Skin epidermis (tissue), 12 donors: ENCODE results near the gene EARS2.

Experiments used
- H3K27ac ChIP-seq, 21 experiments: fragments of 200-600 bp; sonication (generic) in 11 of 21; one replicate each; pipeline ENCODE4 v1.5.0; 2020; ENCODE audit warnings: mild to moderate bottlenecking in 3 of 21, inconsistent platforms in 2 of 21, moderate library complexity in 2 of 21
- H3K4me3 ChIP-seq, 7 experiments: fragments of 200-600 bp; sonication (generic) in 2 of 7; one replicate each; pipeline ENCODE4 v1.5.0; 2020; ENCODE audit warnings: inconsistent platforms in 2 of 7, mild to moderate bottlenecking in 2 of 7, moderate library complexity in 1 of 7

EARS2 gene

GRCh38 chr16:23530062-23530461 is 27.1 kb downstream of the EARS2 start:
- H3K27ac ChIP-seq: no peak overlapping the region
- H3K4me3 ChIP-seq: no peak overlapping the region

- H3K27ac ChIP-seq: no peak overlapping the region
- no peak overlapping the region for H3K4me3 ChIP-seq
Observed at GRCh38 chr16:23528644-23529310, 28.4 kb downstream of the EARS2 start.

GRCh38 chr16:23527961-23528643 is 29.0 kb downstream of the EARS2 start:
- Histone ChIP-seq H3K4me3 (no peak overlapping the region), H3K27ac (no peak overlapping the region)

DNA sequence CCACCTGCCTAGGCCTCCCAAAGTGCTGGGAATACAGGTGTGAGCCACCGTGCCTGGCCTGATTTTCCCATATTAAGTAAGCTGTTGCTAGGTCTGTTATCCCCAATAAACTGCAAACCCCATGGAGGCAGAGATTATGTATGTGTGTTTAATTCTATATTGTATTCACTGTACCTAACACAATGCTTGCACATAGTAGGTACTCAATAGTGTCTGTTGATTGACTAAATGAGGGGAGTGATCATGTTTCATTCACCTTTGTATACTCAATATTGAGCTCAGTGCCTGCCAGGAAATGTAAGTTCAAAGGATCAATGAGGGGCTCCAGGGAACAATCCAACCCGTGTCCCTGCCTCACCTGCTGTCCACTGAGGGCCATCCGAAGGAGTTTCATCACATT is 32.3 kb downstream of the EARS2 start:
- Histone ChIP-seq H3K27ac (no peak overlapping the region), H3K4me3 (no peak overlapping the region)

DNA sequence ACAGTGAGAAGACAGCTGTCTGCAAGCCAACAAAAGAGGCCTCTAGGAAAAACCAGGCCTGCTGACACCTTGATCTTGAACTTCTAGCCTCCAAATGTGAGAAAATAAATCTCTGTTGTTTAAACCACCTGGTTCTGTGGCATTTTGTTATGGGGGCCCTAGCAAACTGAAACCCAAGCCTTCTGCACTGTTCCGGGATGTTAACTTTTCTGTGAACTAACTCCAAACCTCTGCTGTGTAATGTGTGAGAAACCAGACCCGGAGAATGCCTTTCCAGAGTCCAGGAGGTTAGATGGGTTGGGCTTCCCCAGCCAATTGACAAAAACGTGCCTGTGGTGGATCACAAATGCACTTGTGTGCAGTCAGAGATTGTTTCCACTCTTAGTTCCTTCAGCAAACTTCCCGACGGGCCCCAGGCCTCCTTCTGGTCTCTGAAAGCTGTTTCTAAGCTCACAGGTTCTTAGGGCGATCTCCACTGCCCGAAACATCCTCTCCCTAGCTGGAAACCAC is 33.2 kb downstream of the EARS2 start:
- Histone ChIP-seq H3K27ac (peak overlapping the region in 2 of 21 experiments; percentile 35 to 36), H3K4me3 (no peak overlapping the region)

DNA sequence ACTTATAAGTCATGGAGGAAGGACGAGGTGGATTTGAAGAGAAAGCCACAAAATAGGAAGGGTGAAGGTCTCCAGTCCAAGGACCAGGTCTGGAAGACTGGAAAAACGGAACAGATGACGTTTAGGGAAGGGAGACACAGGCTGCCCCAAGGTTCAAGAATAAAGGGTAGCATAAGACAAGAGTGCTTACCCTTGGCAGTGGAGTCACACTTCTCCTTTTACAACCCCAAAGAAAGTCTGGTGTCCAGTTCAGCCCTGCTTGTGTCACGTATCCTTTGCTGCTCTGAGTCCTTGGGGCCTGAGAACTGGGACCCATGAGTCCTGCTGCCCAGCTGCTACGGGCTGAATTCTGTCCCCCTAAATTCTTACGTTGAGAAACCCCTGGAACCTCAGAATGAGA is 33.8 kb downstream of the EARS2 start:
- H3K27ac ChIP-seq: peak overlapping the region in 2 of 21 experiments; percentile 35 to 36

DNA sequence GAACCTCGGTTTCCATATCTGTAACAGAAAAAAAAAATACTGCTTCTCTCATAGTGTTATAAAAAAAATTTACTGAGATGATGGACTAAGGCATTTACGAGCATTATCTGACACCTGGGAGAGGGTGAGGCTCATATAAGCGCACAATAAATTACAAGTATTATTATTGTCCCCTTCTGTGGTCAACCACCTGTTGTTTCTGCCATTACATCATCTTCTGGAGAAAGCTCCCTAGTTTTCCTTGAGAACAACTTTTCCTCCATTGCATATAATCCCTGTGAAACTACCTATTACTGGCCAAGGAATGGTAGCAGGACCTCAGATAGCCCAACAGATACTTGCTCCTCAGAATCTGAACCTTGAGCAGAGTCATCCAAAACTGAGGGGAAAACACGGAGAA is 35.2 kb downstream of the EARS2 start:
- H3K27ac ChIP-seq: no peak overlapping the region
- H3K4me3 ChIP-seq: no peak overlapping the region

More for the DNA sequence above, 33.8 kb downstream of the EARS2 start:
- H3K4me3 ChIP-seq: no peak overlapping the region

DNA sequence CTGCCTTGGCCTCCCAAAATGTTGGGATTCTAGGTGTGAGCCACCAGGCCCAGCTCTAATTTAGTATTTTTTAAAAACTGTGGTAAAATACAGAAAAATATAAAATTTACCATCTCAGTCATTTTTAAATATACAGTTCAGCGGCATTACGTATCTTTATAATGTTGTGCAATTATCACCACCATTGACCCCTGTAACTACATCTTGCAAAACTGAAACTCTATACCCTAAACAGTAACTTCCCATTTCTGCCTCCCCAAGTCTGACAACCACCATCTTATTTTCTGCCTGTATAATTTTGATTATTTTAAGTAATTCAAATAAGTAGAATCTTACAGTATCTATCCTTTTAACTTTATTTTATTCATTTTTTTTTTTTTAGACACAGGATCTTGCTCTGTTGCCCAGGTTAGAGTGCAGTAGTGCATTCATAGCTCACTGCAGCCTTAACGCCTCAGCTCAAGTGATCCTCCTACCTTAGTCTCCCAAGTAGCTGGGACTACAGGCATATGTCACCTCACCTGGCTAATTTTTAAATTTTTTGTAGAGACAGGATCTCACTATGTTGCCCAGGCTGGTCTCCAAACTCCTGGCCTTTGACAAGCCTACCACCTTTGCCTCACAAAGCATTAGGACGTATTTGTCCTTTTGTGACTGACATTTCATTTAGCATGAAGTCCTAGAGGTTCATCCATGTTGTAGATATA is 36.0 kb downstream of the EARS2 start:
- Histone ChIP-seq H3K4me3 (no peak overlapping the region), H3K27ac (peak overlapping the region in 3 of 21 experiments; percentile 17 to 63 (median 56))

DNA sequence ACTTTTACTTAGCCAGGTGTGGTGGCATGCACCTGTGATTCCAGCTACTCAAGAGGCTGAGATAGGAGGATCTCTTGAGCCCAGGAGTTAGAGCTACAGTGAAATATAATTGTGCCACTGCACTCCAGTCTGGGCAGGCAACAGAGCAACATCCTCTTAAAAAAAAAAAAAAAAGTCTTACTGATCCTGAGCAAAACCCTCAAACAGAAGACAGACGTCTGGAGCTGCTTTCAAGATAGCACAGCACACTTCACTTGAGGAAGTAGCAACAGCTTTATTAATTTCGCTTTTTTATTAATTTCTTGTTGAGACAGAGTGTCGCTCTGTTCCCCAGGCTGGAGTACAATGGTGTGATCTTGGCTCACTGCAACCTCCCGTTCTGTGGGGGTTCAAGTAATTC is 36.6 kb downstream of the EARS2 start:
- H3K4me3 ChIP-seq: no peak overlapping the region
- H3K27ac ChIP-seq: peak overlapping the region in 3 of 21 experiments; percentile 17 to 63 (median 56)

GRCh38 chr16:23519282-23519681 is 37.9 kb downstream of the EARS2 start:
- H3K27ac ChIP-seq: peak overlapping the region in 2 of 21 experiments; percentile 14 to 23
- H3K4me3 ChIP-seq: no peak overlapping the region

- peak overlapping the region in 2 of 21 experiments; percentile 14 to 69 for H3K27ac ChIP-seq
- H3K4me3 ChIP-seq: no peak overlapping the region
Observed at GRCh38 chr16:23518435-23518891, 38.7 kb downstream of the EARS2 start.

- Histone ChIP-seq H3K27ac (peak overlapping the region in 5 of 21 experiments; percentile 7 to 49 (median 30)), H3K4me3 (no peak overlapping the region)
Observed at GRCh38 chr16:23516366-23517137, 40.6 kb downstream of the EARS2 start.

DNA sequence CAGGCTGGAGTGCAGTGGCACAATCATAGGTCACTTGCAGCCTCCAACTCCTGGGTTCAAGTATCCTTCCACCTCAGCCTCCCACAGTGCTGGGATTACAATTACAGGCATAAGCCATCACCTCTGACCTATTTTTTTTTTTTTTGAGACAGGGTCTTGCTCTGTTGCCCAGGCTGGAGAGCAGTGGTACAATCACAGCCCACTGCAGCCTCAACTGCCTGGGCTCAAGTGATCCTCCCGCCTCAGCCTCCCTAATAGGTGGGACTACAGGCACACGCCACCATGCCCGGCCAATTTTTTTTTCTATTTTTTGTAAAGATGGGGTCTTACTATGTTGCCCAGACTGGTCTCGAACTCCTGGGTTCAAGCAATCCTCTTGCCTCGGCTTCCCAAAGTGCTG is 41.3 kb downstream of the EARS2 start:
- H3K4me3 ChIP-seq: no peak overlapping the region
- peak overlapping the region in 3 of 21 experiments; percentile 30 to 70 (median 49) for H3K27ac ChIP-seq

- peak overlapping the region in 2 of 21 experiments; percentile 18 to 70 for H3K27ac ChIP-seq
- no peak overlapping the region for H3K4me3 ChIP-seq
Observed at GRCh38 chr16:23514381-23515152, 42.6 kb downstream of the EARS2 start.

DNA sequence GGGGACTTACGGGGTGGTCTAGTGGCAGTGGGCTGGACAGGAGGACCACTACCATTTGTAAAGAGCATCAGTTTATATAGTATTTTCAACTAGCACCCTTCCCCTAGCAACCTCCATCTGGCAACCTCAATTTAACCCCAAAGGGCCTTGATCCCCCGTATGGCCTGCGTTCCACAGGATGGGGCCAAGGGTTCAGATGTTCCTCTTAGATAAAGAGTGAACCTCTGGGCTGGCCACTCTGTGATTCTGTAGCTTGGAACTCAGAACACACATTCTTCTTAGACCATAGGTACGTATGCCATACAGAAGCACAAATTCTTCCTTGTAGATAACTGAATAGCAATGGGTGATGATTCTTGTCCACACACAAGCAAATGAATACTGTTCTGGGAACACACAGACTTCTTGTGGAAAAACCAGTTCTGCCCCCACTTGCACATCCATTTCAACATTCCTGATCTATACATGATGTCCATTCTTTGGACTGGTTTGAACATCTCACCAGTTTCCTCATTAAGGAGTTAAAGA is 44.9 kb downstream of the EARS2 start:
- H3K27ac ChIP-seq: no peak overlapping the region
- no peak overlapping the region for H3K4me3 ChIP-seq

DNA sequence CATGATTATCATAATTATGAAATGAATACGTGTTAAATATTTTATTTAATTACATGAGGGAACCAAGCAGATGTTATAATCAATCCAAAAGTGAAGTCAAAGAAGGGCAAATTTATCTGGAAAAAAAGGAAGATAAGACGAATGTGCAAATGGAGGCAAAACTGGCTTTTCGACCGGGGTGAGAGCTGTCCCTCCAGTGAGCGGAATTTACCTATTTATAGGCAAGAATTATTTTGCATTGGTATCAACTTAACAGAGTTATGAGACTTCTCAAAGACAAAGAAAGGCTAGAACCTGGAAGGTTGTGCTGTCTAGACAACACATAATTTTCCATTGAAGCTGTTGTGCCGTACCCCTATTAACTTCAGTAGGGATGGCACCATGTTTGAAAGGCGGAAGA is 45.4 kb downstream of the EARS2 start:
- H3K27ac ChIP-seq: no peak overlapping the region

GRCh38 chr16:23510915-23511270 is 46.3 kb downstream of the EARS2 start:
- peak overlapping the region; percentile 78 to 91 (median 87) for H3K4me3 ChIP-seq
- H3K27ac ChIP-seq: peak overlapping the region in 8 of 21 experiments; percentile 26 to 90 (median 89)

More for the DNA sequence above, 45.4 kb downstream of the EARS2 start:
- H3K4me3 ChIP-seq: no peak overlapping the region

DNA sequence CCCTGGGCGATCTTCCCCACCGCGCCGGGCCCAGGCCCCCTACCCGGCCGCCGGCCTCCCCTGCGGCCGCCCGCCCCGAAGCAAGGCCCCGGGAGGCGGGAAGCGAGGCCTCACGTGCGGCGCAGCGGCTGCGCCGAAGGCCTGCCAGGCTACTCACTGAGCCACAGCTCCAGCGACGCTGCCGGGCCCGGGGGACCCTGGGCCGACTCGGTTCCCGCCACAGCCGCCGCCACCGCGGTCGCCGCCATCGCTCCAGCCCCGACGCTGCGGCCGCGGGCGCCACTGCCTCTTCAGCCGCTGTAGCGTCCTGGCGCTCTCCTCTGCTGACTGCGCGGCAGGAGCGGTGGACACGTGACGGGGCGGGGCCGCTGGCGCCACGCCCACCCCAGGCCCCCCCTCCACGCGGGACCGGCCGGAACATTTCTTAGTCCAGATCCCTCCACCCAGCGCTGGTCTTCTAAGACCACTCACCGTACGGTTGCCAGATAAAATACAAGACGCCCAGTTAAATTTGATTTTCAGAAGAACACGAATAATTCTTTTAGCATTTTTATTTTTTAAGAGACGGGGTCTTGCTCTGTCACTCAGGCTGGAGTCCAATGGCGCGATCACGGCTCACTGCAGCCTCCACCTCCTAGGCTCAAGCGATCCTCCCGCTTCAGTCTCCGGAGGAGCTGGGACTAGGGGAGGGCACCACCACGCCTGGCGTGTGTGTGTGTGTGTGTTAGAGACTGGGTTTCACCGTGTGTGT is 46.8 kb downstream of the EARS2 start, which contains the start of gene GGA2:
Gene GGA2 (minus strand): TSS at position 331 of the 751 bp plus-strand sequence. CDS start 83 bp downstream, at position 248.
- Histone ChIP-seq H3K4me3 (peak within 1 kb of the TSS; percentile 78 to 91 (median 87)), H3K27ac (peak within 1 kb of the TSS; percentile 64 to 94 (median 88))
